NCI-H2196 treated with DMSO at 0.1 percent for 48 hours (cell line): ENCODE measurements around the gene CD72.
"Not testable (repeated sequence)": the region's sequence is repeated elsewhere in the genome, so short reads cannot be mapped to it uniquely, and the experiment has no call there.

ENCODE experiments used
- DNase-seq: peaks from one replicate; lab custom pipeline; 2025; ENCODE audit not compliant: unreplicated experiment; lab: John Stamatoyannopoulos, UW

CD72 gene

DNA sequence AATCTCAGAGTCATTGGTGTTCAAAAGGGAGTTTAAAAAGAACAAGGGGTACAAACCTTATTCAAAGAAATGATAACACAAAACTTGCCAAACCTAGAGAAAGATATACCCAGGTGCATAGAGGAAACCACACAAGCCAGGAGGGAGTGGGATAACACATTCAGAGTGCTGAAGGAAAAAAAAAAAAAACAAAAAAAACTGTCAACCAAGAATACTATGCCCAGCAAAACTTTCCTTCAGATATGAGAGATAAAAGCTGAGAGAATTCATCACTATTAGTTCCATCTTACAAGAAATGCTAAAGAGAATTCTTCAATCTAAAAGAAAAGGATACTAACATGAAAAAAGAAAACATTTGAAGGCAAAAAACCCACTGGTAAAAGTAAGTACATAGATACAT, 24.6 kb downstream of the CD72 start:
- no peak for DNase-seq

DNA sequence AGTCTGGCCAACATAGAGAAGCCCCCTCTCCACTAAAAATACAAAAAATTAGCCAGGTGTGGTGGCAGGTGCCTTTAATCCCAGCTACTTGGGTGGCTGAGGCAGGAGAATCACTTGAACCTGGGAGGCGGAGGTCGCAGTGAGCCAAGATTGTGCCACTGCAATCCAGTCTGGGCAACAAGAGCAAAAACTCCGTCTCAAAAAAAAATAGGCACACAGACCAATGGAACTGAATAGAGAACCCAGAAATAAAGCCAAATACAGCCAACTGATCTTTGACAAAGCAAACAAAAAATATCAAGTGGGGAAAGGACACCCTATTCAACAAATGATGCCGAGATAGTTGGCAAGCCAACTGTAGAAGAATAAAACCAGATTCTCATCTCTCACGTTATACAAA, 29.7 kb downstream of the CD72 start:
- DNase-seq: not testable (repeated sequence)

DNA sequence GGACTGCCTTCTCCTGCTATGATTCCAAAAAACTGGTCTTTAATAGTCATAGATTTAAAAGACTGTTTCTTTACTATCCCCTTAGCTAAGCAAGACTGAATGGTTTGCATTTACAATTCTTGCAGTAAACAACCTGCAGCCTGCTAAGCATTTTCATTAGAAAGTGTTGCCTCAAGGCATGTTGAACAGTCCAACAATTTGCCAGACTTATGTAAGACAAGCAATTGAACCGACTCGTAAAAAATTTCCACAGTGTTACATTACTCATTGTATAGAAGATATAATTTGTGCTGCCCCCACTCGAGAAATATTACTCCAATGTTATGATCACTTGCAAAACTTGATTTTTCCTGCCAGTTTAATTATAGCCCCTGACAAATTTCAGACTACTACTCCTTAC, 33.5 kb downstream of the CD72 start:
- not testable (repeated sequence) for DNase-seq

DNA sequence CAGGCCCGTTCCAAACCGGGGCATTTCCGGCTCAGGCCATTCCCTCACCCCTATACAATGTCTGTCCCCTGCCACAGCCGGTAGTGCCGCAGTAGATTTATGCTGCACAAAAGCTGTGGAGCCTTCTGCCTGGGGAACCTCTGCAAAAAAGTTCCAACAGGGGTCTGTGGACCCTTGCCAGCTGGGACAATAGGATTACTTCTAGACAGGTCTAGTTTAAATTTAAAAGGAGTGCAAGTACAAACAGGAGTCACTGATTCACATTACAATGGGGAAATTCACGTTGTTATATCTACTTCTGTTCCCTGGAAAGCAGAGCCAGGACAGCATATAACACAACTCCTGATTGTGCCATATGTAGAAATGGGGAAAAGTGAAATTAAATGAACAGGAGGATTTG, 34.7 kb downstream of the CD72 start:
- DNase-seq: not testable (repeated sequence)

- DNase-seq: not testable (repeated sequence)
Observed at GRCh38 chr9:35579659-35580227, 38.5 kb downstream of the CD72 start.

GRCh38 chr9:35579130-35579529, 39.1 kb downstream of the CD72 start:
- no peak for DNase-seq

DNA sequence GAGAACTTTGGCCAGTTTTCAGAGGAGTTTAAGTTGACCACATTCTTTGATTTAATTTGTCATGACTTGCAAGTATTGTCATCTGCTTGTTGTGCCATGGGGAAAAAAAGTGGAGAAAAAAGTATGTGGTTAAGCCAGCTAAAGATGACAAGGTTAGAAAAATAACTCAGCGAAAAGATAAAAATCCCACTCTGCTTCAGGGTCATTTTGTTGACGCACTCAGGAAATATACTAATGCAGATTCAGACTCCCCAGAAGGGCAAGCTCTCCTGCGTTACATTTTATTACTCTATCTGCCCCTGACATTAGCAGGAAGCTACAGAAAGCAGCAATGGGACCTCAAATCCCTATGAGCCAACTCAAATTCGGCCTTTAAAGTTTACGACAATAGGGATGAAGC, 40.7 kb downstream of the CD72 start:
- no peak for DNase-seq

GRCh38 chr9:35575478-35575877, 42.7 kb downstream of the CD72 start:
- no peak for DNase-seq

DNA sequence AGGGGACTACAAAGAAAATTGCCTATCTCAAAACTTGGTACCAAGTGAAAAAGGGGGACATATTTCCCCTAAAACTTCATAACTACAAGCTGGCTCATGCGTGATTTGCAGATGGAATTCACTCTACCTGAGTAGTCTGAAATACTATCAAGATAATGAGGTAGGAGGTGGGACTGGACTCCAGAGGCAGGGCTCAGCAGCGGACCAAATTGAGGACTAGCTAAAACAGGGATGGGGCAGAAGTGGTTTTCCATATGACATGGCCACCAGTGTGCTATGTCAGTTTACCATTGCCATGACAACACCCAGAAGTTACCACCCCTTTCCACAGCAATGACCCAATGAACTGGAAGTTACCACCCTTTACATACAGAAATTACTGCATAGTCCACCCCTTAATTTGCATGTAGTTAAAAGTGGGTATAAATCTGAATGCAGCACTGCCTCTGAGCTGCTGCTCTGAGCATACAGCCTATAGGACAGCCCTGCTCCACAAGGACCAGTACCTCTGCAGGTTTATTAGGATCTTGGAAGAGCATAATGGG, 43.6 kb downstream of the CD72 start:
- DNase-seq: no peak

GRCh38 chr9:35570709-35571504, 47.3 kb downstream of the CD72 start:
- no peak for DNase-seq

DNA sequence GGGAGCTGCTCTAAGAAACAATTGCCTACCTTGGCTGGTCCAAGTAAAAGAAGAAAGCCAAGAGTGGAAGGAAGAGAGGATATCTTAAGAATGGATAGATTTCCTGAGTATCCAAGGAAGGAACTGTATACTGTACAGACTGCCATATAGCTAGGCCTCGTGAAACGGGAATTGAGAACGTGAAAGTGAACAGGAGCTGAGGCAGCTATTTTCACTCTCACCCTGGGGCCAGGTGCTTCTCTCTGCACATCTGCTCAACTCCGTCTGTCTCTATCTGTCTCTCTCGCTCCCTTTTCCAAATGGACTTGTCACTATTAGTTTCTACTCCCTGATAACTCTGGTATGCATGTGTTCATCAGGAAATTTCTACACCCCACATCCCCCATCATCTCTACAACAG, 49.0 kb downstream of the CD72 start:
- no peak for DNase-seq

DNA sequence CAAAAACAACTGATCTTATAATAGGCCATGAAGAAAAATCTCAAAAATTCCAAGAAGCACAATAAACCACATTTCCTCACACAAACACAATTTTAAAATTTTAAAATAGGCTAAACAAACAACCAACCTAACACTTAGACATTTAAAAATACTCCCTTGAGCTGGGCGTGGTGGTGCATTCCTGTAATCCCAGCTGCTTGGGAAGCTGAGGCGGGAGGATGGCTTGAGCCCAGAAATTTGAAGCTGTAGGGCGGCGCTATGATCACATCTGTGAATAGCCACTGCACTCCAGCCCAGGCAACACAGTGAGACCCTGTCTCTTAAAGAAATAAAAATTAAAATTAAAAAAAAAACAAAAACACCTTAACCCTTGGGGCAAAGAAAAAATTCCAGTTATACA, 50.0 kb downstream of the CD72 start:
- DNase-seq: no peak

GRCh38 chr9:35566417-35566816, 51.8 kb downstream of the CD72 start:
- no peak for DNase-seq

DNA sequence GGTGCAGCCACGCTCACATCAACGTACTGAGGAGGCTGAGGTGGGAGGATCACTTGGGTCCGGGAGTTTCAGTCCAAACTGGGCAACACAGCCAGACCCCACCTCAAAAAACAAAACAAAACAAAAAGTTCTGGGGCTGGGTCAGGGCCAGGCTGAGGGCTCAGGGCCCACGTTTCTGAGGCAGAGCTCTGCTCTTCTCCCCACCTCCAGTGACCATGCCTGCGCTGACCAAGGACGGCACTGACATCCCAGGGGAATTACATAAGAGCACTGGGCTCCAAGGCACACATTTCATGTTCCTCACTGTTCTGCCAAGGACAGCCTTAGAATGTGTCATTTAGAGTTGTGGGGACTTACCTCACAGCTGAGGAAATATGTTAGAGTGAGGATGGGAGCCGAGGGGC, 53.6 kb downstream of the CD72 start:
- DNase-seq: no peak

- no peak for DNase-seq
Observed at GRCh38 chr9:35563791-35564197, 54.4 kb downstream of the CD72 start.

DNA sequence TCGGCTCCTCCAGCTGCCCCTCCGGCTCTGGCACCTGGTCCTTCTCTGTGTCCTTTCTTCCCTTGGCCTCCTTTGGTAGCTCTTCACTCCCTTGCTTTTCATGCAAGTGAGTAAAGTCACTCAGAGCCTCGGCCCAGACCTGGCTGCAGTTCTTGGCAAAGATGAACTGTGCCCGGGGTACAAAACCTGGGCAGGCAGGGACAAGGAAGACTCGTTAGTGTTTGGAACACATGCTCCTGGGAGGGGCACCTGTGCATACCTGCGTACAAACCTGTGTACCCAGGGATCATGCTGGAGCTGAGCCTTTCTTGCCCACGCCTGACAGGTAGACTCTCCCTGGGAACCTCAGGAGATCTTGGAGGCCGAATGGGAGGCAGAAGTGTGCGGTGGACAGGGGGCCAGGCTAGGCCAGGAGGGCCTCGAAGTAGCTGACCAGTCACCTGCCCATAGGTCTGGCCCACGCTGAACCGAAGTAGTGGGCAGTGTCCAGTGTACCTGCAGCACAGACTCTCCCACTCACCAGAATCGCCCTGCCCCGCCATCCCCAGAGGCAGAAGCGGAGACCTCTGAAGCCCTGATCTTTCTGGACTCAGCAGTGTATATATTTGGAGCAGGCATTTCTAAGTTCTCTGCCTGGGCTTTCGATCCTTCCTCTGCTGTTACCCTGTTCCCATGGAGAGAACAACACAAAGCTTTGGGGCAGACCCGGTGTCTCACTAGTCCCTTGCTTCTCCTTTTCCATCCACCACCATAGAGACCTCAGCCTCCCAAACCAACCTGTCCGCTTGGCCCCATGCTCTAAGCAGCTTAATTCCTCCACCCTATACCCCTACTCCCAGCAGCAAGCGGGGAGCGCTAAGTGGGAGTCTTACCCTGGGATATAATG, 55.1 kb downstream of the CD72 start:
- no peak for DNase-seq

- no peak for DNase-seq
Observed at GRCh38 chr9:35561468-35562261, 56.5 kb downstream of the CD72 start.

DNA sequence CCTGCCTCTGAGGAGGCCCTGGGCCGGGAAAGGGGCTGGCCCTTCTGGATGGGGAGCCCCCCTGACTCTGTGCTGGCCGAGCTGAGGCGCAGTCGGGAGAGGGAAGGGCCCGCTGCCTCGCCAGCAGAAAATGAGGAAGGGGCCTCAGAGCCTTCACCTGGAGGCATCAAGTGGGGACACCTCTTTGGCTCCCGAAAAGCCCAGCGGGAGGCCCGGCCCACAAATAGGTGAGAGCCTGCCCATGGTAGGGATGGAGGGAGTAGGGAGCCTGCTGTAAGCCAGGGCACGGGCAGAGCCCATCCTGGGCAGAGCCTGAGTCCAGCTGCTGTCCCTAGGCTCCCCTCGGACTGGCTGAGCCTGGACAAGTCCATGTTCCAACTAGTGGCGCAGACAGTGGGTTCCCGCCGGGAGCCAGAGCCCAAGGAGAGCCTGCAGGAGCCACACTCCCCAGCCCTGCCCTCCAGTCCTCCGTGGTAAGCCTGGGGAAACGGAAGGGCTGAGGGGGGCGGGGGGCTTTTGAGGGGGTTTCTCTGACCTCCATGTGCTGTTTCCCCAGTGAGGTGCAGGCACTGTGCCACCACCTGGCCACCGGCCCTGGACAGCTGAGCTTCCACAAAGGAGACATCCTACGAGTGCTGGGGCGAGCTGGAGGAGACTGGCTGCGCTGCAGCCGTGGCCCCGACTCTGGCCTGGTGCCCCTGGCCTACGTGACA, 57.4 kb downstream of the CD72 start:
- DNase-seq: no peak
